Stimulated activated CD4-positive, alpha-beta T cell treated with anti-CD3 and anti-CD28 coated beads, Interleukin-4, amount 100 ng/mL, for 4 hours (primary cell): Measurements from ENCODE around the gene CHERP.

Source experiments
- DNase-seq, 2 experiments: peaks; one replicate each; pipeline ENCODE4 v3.0.0-alpha.2; 2020

The CHERP gene

GRCh38 chr19:16540948-16541347 is 1.3 kb downstream of the CHERP start:
- DNase-seq = no peak

- no peak for DNase-seq
Observed at GRCh38 chr19:16537111-16537510, 5.1 kb downstream of the CHERP start.

GRCh38 chr19:16536130-16536529 is 6.1 kb downstream of the CHERP start:
- DNase-seq = no peak

- DNase-seq = no peak
Observed at GRCh38 chr19:16535381-16535780, 6.9 kb downstream of the CHERP start.

GRCh38 chr19:16532440-16533234 is 9.6 kb downstream of the CHERP start:
- DNase-seq = no peak

- DNase-seq = no peak
Observed at GRCh38 chr19:16531380-16531669, 10.9 kb downstream of the CHERP start.

- no peak for DNase-seq
Observed at GRCh38 chr19:16530540-16531379, 11.5 kb downstream of the CHERP start.

GRCh38 chr19:16529466-16530144 is 12.6 kb downstream of the CHERP start:
- DNase-seq = no peak

GRCh38 chr19:16527971-16528521 is 14.2 kb downstream of the CHERP start:
- DNase-seq = peak; percentile 15 to 44

- no peak for DNase-seq
Observed at GRCh38 chr19:16527334-16527935, 14.8 kb downstream of the CHERP start.

- no peak for DNase-seq
Observed at GRCh38 chr19:16525751-16526481, 16.3 kb downstream of the CHERP start.

- DNase-seq = no peak
Observed at GRCh38 chr19:16524991-16525734, 17.1 kb downstream of the CHERP start.

GRCh38 chr19:16522559-16523377 is 19.5 kb downstream of the CHERP start:
- no peak for DNase-seq

- DNase-seq = no peak
Observed at GRCh38 chr19:16521715-16522289, 20.4 kb downstream of the CHERP start.

- DNase-seq = no peak
Observed at GRCh38 chr19:16520986-16521624, 21.1 kb downstream of the CHERP start.

- DNase-seq = no peak
Observed at GRCh38 chr19:16520074-16520973, 21.9 kb downstream of the CHERP start.

- DNase-seq = no peak
Observed at GRCh38 chr19:16519230-16519687, 23.0 kb downstream of the CHERP start.

- DNase-seq = no peak
Observed at GRCh38 chr19:16518483-16519229, 23.6 kb downstream of the CHERP start.
